Left ventricle myocardium superior (tissue), 1 donor: Measurements from ENCODE around the gene CACNA1A. TPM values are rescaled to one million over a fixed set of nuclear protein-coding genes. Genes with fewer than 3 reads are reported as not detected.

Source experiments
- ATAC-seq: fragments of 200-7000 bp; cut with Tn5 transposase; one replicate; pipeline ENCODE4 v1.9.1; 2020; ENCODE audit warnings: mild to moderate bottlenecking, moderate library complexity
- DNase-seq: peaks from one replicate; pipeline ENCODE4 v3.0.0-alpha.2; 2020
- intact Hi-C: fragments of 100-400 bp; cut with micrococcal nuclease; formaldehyde crosslinking; loops from one replicate; pipeline ENCODE4 v1.11.0; 2022
- total RNA-seq: library from RNA; stranded (reverse); fragmentation: NEBNext Ultra II Directional; extraction: Animal tissue kit (Norgen Biotek cat#: 25700); gene quantifications from one replicate; pipeline ENCODE4 v1.2.1, GENCODE V29; 2021
- donor health status: DM: no; HTN: yes; CAD: no; lungs with severe emphysema.

The CACNA1A gene
- total RNA-seq, 1 donor from 2014 or later: 0.42 TPM

- intact Hi-C loops: no loop called here
- no peak for DNase-seq
- no peak for ATAC-seq
Measured at GRCh38 chr19:13337181-13337580, 169.1 kb downstream of the CACNA1A start.

- ATAC-seq (no peak), DNase-seq (no peak)
- intact Hi-C loops: no loop called here
Measured at GRCh38 chr19:13334801-13335481, 171.3 kb downstream of the CACNA1A start.

GRCh38 chr19:13330285-13330684 is 176.0 kb downstream of the CACNA1A start:
- ATAC-seq (no peak), DNase-seq (no peak)

DNA sequence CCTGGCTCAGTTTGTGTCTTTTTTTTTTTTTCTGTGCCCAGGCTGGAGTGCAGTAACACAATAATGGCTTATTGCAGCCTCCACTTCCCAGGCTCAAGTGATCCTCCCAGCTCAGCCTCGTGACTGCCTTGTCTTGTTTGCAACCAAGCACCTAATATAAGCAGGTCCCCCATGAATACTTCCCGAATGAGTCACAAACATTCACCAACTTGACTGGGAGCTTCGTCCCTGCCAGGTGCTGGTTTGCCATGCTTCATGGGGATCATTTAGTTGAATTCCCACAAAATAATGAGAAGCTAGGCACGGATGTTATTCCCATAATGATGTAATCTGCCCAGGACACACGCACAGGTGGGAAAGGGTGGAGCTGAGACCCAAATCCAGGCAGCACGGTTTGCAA is 176.5 kb downstream of the CACNA1A start:
- ATAC-seq (no peak), DNase-seq (no peak)
- intact Hi-C loops: no loop called here

More at GRCh38 chr19:13330285-13330684, 176.0 kb downstream of the CACNA1A start:
- intact Hi-C loops: no loop called here

GRCh38 chr19:13328241-13328640 is 178.0 kb downstream of the CACNA1A start:
- DNase-seq (no peak), ATAC-seq (no peak)
- intact Hi-C loops: no loop called here

DNA sequence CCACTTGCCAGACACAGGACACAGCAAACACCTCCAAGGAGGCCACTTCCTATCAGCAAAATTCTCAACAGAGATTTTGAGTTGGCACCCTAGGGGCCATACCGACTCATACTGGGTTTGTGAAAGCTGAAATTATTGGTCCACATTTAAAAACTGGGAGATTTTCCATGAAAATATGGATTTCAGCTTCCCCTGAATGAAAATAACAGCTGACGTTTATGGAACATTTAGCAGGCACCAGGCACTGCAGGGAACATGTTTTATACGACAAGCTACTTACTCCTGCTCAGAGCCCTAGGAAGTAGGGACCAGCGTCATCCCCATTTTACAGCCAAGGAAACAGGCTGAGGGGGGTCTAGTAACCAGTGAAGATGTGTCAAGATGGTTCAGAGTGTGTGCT is 186.8 kb downstream of the CACNA1A start:
- intact Hi-C loops: no loop called here
- no peak for ATAC-seq
- DNase-seq: no peak

GRCh38 chr19:13318190-13318589 is 188.1 kb downstream of the CACNA1A start:
- intact Hi-C loops: no loop called here
- no peak for ATAC-seq
- no peak for DNase-seq

GRCh38 chr19:13315495-13315894 is 190.8 kb downstream of the CACNA1A start:
- intact Hi-C loops: no loop called here
- DNase-seq (no peak), ATAC-seq (peak; percentile 29)

GRCh38 chr19:13314761-13315160 is 191.5 kb downstream of the CACNA1A start:
- DNase-seq (no peak), ATAC-seq (no peak)
- intact Hi-C loops: no loop called here

GRCh38 chr19:13313875-13314274 is 192.4 kb downstream of the CACNA1A start:
- ATAC-seq (no peak), DNase-seq (no peak)
- intact Hi-C loops: no loop called here

DNA sequence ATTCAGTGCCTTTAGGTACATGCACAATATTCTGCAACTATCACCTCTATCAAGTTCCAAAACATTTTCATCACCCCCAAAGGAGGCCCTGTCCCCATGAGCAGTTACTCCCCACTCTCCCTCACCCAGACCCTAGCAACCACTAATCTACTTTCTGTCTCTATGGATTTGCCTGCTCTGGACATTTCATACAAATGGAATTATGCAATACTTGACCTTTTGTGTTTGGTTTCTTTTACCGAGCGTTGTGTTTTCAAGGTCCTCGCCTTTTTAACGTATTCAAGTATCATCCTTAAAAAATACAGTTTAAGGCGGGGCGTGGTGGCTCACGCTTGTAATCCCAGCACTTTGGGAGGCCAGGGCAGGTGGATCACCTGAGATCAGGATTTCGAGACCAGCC is 196.4 kb downstream of the CACNA1A start:
- DNase-seq (no peak), ATAC-seq (no peak)
- intact Hi-C loops: no loop called here

- intact Hi-C loops: no loop called here
- ATAC-seq: no peak
Measured at GRCh38 chr19:13303381-13304129, 202.7 kb downstream of the CACNA1A start.

DNA sequence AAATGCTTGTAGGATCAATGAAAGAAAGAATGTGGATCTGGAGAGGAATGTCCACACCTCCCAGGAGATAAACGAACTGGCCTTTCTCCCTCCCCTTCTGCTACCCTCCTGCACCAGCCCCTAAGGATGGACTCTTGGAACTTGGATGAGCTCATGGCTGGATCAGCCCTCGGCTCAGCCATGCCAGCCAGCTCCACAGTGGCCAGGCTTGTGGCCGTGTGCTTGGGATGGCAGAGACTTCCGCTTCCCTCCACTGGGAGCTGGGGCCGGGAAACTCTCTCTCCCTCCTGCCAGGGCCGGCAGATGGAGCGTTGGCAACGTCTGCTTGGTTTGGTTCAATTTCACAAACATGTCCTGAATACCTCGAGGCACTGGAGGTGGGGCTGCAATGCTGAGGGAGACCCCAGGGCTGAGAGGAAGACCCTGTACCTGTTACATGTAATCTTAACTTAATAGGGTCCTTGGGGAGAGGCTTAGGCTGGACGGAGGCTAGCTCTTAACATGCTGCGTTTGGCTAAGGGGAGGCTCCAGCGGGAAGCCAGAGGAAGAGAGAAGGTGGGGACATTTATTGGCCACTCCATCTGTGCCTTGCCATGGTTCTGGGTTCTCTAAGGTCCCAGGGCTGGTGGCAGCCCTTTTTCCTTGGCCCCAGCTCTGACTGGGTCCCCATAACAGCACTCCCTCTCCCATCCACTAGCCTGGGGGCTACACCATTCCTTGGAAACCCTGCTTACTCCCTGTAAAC is 203.6 kb downstream of the CACNA1A start:
- intact Hi-C loops: no loop called here
- ATAC-seq: no peak

More at GRCh38 chr19:13303381-13304129, 202.7 kb downstream of the CACNA1A start:
- DNase-seq: no peak

DNA sequence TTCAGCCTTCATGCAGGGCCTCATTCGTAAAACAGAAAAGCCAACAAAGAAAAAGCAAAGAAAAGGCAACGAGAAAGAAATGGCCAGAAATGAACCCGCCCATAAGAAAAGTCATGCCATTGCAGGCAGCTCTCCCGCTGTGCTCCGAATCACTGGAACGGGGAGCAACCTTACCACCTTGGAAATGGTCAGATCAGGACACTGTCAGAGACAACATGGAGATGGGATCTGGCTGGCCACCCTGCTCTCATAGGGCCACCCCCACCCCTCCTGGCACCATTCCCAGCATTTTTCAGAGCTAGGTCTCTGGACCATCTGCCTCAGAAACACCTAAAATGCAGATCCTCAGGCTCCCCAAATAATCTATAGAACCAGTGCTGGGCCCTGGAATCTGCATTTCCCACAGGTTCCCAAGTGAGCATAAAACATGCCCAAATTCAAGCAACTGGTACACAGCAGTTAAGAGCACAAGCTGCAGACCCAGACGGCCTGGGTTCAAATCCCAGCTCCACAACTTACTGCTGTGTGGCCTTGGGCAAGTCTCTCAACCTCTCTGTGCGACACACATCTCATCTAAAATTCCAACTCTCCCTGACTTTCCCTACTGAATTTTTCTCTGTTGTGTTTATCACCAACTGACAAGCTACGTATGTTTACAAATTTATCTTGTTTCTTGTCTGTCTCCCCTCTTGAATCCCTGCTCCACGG is 204.5 kb downstream of the CACNA1A start:
- DNase-seq: no peak
- ATAC-seq: no peak
- intact Hi-C loops: no loop called here

More for the DNA sequence above, 203.6 kb downstream of the CACNA1A start:
- DNase-seq: no peak

DNA sequence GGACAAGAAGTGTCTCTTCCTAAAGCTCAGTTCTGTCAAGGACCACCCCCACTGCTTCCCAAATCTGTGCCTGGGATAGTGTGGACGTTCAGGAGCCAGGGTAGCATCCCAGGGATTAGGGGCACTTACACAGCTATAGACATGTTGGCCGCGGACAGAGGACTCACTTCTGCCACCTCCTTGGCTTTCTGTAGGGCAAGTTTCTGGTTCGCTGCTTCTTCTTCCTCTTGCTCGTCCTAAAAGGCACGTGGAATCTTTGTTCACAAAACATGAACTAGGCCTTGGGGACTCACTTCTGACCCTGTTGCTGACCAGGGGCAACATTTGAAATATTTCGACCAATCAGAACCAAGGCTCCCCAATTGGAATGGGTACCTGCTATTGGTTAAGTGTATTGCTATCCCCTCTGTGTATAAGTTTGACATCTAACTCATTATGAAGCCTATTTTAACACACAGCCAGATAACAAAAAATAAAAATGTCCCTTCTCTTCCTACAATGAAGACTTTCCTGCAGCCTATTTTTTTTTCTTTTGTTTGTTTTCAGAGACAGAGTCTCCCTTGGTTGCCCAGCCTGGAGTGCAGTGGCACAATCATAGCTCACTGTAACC is 205.8 kb downstream of the CACNA1A start:
- DNase-seq: no peak
- ATAC-seq: no peak
- intact Hi-C loops: no loop called here

- DNase-seq: no peak
- no peak for ATAC-seq
- intact Hi-C loops: no loop called here
Measured at GRCh38 chr19:13299838-13300237, 206.4 kb downstream of the CACNA1A start.

GRCh38 chr19:13298565-13299481 is 207.5 kb downstream of the CACNA1A start:
- intact Hi-C loops: no loop called here
- ATAC-seq (no peak), DNase-seq (no peak)

GRCh38 chr19:13297023-13297422 is 209.3 kb downstream of the CACNA1A start:
- no peak for DNase-seq
- intact Hi-C loops: no loop called here
- ATAC-seq: no peak
